Stimulated activated CD8-positive, alpha-beta memory T cell treated with anti-CD3 and anti-CD28 coated beads, Interleukin-12 subunit alpha, Interleukin-12 subunit beta, amount 100 ng/mL, for 1 hour (primary cell): ENCODE results near the gene ITM2C.

Experiments used
- DNase-seq: peaks from one replicate; pipeline ENCODE4 v3.0.0-alpha.2; 2020; ENCODE audit warnings: low read depth

ITM2C gene

GRCh38 chr2:230852113-230852512 lies 12.6 kb upstream of the ITM2C start:
- DNase-seq, result no peak

- no peak for DNase-seq
Measured at GRCh38 chr2:230861552-230862255, 3.0 kb upstream of the ITM2C start.

- no peak for DNase-seq
Measured at GRCh38 chr2:230862292-230862691, 2.5 kb upstream of the ITM2C start.

GRCh38 chr2:230863031-230863430 lies 1.7 kb upstream of the ITM2C start:
- DNase-seq, result no peak

GRCh38 chr2:230863442-230864121 lies 1.2 kb upstream of the ITM2C start:
- no peak for DNase-seq

GRCh38 chr2:230864122-230864604 lies 579 bp upstream of the ITM2C start:
- DNase-seq, result no peak

GRCh38 chr2:230865307-230865765 lies 594 bp downstream of the ITM2C start:
- no peak for DNase-seq

GRCh38 chr2:230865766-230866755 lies 1.3 kb downstream of the ITM2C start:
- no peak for DNase-seq

GRCh38 chr2:230866756-230867523 lies 2.2 kb downstream of the ITM2C start:
- DNase-seq, result peak; percentile 49

GRCh38 chr2:230868161-230868946 lies 3.6 kb downstream of the ITM2C start:
- no peak for DNase-seq

GRCh38 chr2:230868947-230869913 lies 4.5 kb downstream of the ITM2C start:
- DNase-seq, result no peak

GRCh38 chr2:230869914-230870543 lies 5.3 kb downstream of the ITM2C start:
- DNase-seq, result no peak

- DNase-seq, result no peak
Measured at GRCh38 chr2:230870544-230871360, 6.0 kb downstream of the ITM2C start.

- no peak for DNase-seq
Measured at GRCh38 chr2:230871361-230872150, 6.8 kb downstream of the ITM2C start.

- no peak for DNase-seq
Measured at GRCh38 chr2:230872151-230872967, 7.6 kb downstream of the ITM2C start.

- no peak for DNase-seq
Measured at GRCh38 chr2:230872968-230873660, 8.4 kb downstream of the ITM2C start.
